Cortex of kidney (tissue), 1 donor: Measurements from ENCODE around the gene TBR1.

Experiments used
- DNase-seq: peaks from one replicate; lab custom pipeline; 2025; lab: John Stamatoyannopoulos, UW

TBR1 gene

GRCh38 chr2:161415034-161415986 lies 787 bp upstream of the TBR1 start:
- no peak for DNase-seq

- no peak for DNase-seq
Measured at GRCh38 chr2:161416708-161417437, 776 bp downstream of the TBR1 start.

GRCh38 chr2:161417438-161418274 lies 1.6 kb downstream of the TBR1 start:
- DNase-seq = no peak

GRCh38 chr2:161418275-161418714 lies 2.2 kb downstream of the TBR1 start:
- no peak for DNase-seq

- no peak for DNase-seq
Measured at GRCh38 chr2:161418715-161419637, 2.9 kb downstream of the TBR1 start.

- no peak for DNase-seq
Measured at GRCh38 chr2:161419638-161420190, 3.6 kb downstream of the TBR1 start.

- no peak for DNase-seq
Measured at GRCh38 chr2:161420406-161421074, 4.4 kb downstream of the TBR1 start.

GRCh38 chr2:161421686-161422085 lies 5.6 kb downstream of the TBR1 start:
- no peak for DNase-seq

- no peak for DNase-seq
Measured at GRCh38 chr2:161422816-161423403, 6.8 kb downstream of the TBR1 start.

- DNase-seq = no peak
Measured at GRCh38 chr2:161423421-161424393, 7.6 kb downstream of the TBR1 start.

- DNase-seq = no peak
Measured at GRCh38 chr2:161424394-161424769, 8.3 kb downstream of the TBR1 start.

- no peak for DNase-seq
Measured at GRCh38 chr2:161424891-161425727, 9.0 kb downstream of the TBR1 start.

- DNase-seq = no peak
Measured at GRCh38 chr2:161425728-161426454, 9.8 kb downstream of the TBR1 start.

GRCh38 chr2:161426455-161426921 lies 10.4 kb downstream of the TBR1 start:
- no peak for DNase-seq

- no peak for DNase-seq
Measured at GRCh38 chr2:161426922-161427663, 11.0 kb downstream of the TBR1 start.
